Fibroblast of lung (primary cell): ENCODE measurements around the gene PEX13.
"Not testable (repeated sequence)": the region's sequence is repeated elsewhere in the genome, so short reads cannot be mapped to it uniquely, and the experiment has no call there.

Source experiments
- EZH2 ChIP-seq: IDR thresholded peaks from 2 replicates; pipeline ENCODE4 v1.5.1; 2012; ENCODE audit warnings: low read length, control low read depth, mild to moderate bottlenecking; ENCODE audit errors: missing control alignments
- TF ChIP-seq, protein P1 (sequence below), 2 donors: IDR thresholded peaks in 1 of 2; conservative IDR thresholded peaks in 1 of 2; 1 replicate in 1 of 2; 2 replicates in 1 of 2; pipeline ENCODE4 v1.5.1; 2011 to 2012; ENCODE audit warnings: low read length in 2 of 2, control low read depth in 1 of 2, inconsistent platforms in 1 of 2, low read depth in 1 of 2, mild to moderate bottlenecking in 1 of 2

DNA sequence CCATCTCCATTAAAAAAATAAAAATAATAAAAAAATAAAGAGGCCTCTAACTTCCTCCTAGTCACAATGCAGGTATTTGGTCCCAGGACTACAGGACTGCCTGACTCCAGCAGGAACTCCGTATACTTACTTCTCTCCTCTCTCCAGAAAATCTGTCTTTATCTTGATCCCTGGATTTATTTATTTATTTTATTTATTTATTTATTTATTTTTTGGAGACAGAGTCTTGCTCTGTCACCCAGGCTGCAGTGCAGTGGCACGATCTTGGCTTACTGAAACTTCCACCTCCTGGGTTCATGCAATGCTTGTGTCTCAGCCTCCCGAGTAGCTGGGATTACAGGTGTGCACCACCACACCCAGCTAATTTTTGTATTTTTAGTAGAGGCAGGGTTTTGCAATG is 35.5 kb upstream of the PEX13 start:
- TF ChIP-seq, protein P1, sequence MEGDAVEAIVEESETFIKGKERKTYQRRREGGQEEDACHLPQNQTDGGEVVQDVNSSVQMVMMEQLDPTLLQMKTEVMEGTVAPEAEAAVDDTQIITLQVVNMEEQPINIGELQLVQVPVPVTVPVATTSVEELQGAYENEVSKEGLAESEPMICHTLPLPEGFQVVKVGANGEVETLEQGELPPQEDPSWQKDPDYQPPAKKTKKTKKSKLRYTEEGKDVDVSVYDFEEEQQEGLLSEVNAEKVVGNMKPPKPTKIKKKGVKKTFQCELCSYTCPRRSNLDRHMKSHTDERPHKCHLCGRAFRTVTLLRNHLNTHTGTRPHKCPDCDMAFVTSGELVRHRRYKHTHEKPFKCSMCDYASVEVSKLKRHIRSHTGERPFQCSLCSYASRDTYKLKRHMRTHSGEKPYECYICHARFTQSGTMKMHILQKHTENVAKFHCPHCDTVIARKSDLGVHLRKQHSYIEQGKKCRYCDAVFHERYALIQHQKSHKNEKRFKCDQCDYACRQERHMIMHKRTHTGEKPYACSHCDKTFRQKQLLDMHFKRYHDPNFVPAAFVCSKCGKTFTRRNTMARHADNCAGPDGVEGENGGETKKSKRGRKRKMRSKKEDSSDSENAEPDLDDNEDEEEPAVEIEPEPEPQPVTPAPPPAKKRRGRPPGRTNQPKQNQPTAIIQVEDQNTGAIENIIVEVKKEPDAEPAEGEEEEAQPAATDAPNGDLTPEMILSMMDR (conservative IDR thresholded peaks at IDR 0.05 in 1 of 2, IDR thresholded peaks at IDR 0.05 in 1 of 2; ENCODE audit: low read depth in 1 of 2, low read length in 2 of 2): not testable (repeated sequence)
- TF ChIP-seq EZH2: not testable (repeated sequence)
